Body of pancreas (tissue), 4 donors: ENCODE measurements around the gene BTD.

Experiments
- CTCF ChIP-seq, 7 experiments: fragments of 450-650 bp in 4 of 7; fragments of 200-600 bp in 3 of 7; sonication (generic) in 3 of 7; IDR thresholded peaks; one replicate each; pipeline ENCODE4 v1.5.1; 2016 to 2019; ENCODE audit warnings: antibody characterized with exemption in 7 of 7
- POLR2A ChIP-seq, 3 donors: fragments of 450-650 bp; IDR thresholded peaks; one replicate each; pipeline ENCODE4 v1.6.1; 2016; ENCODE audit warnings: antibody characterized with exemption in 3 of 3, mild to moderate bottlenecking in 2 of 3

GRCh38 chr3:15651396-15651795 is 49.9 kb downstream of the BTD start:
- TF ChIP-seq CTCF (IDR thresholded peaks at IDR 0.05) = no peak
- no peak for TF ChIP-seq POLR2A (IDR thresholded peaks at IDR 0.05)
